HCT116 (cell line): ENCODE data around the gene FAM228B. TPM values are rescaled to one million over a fixed set of nuclear protein-coding genes. Genes with fewer than 3 reads are reported as not detected.

ENCODE experiments used
- ATAC-seq: fragments of 200-7000 bp; cut with Tn5 transposase; 2 replicates; pipeline ENCODE4 v1.9.1; 2020; ENCODE audit warnings: mild to moderate bottlenecking, moderate library complexity
- BruUV-seq: library from RNA; stranded (reverse); fragments of 400-500 nt; replicated peaks from 2 replicates; lab custom pipeline; 2021; lab: Mats Ljungman, UMichigan
- CTCF ChIA-PET: fragments of 300-600 bp; sonication (Branson Sonifier 250); formaldehyde crosslinking; loops from one replicate; lab custom pipeline; 2021; ENCODE audit warnings: antibody characterized with exemption; lab: Charles Lee
- POLR2A ChIA-PET: fragments of 300-600, 350-600 bp; sonication (Branson Sonifier 250); formaldehyde crosslinking; loops from one replicate; lab custom pipeline; 2021; ENCODE audit warnings: antibody characterized with exemption; lab: Charles Lee
- RAD21 ChIA-PET, 2 experiments: fragments of 300-600 bp; sonication (Branson Sonifier 250); formaldehyde crosslinking; loops; one replicate each; lab custom pipeline; 2023; ENCODE audit warnings: low total read pairs in 2 of 2; ENCODE audit not compliant: uncharacterized antibody in 2 of 2, unreplicated experiment in 2 of 2, low non-redundant PET in 1 of 2; lab: Charles Lee
- DNase-seq: peaks from one replicate; pipeline ENCODE4 v3.0.0-alpha.2; 2010; ENCODE audit warnings: low read depth, low spot score
- H2AFZ ChIP-seq: fragments of 200-600 bp; shearing (Covaris generic), sonication (generic); 2 replicates; pipeline ENCODE4 v1.6.1; 2017; ENCODE audit warnings: low read depth, mixed run types, mixed read lengths, antibody characterized with exemption, low read length; ENCODE audit not compliant: poor library complexity, severe bottlenecking
- H3K27ac ChIP-seq: 2 replicates; pipeline ENCODE4 v1.5.1; 2012; ENCODE audit warnings: low read depth, low read length
- H3K27me3 ChIP-seq: fragments of 200-600 bp; sonication (generic); 2 replicates; pipeline ENCODE4 v1.6.1; 2016; ENCODE audit warnings: mixed run types, low read length, mixed read lengths; ENCODE audit not compliant: insufficient read depth
- H3K36me3 ChIP-seq, 2 experiments: fragments of 200-500 bp in 1 of 2; fragments of 200-600 bp in 1 of 2; sonication (Bioruptor generic) in 1 of 2; sonication (generic) in 1 of 2; 2 replicates each; pipeline versions ENCODE4 v1.5.1 to v1.6.1; 2014 to 2016; ENCODE audit warnings: low read length in 2 of 2, inconsistent platforms in 1 of 2, mixed read lengths in 1 of 2, mixed run types in 1 of 2; ENCODE audit not compliant: insufficient read depth in 2 of 2, control insufficient read depth in 1 of 2
- H3K4me1 ChIP-seq, 2 experiments: fragments of 200-600 bp in 1 of 2; sonication (generic) in 1 of 2; 2 replicates each; pipeline versions ENCODE4 v1.5.1 to v1.6.1; 2012 to 2017; ENCODE audit warnings: low read length in 2 of 2, inconsistent platforms in 1 of 2, mild to moderate bottlenecking in 1 of 2, mixed read lengths in 1 of 2, mixed run types in 1 of 2, moderate library complexity in 1 of 2; ENCODE audit not compliant: insufficient read depth in 2 of 2, control insufficient read depth in 1 of 2
- H3K4me2 ChIP-seq: fragments of 200-600 bp; sonication (generic); 2 replicates; pipeline ENCODE4 v1.6.1; 2017; ENCODE audit warnings: mixed run types, low read length, mixed read lengths
- H3K4me3 ChIP-seq, 2 experiments: fragments of 200-600 bp in 1 of 2; sonication (generic) in 1 of 2; replicated peaks in 1 of 2; 2 replicates each; pipeline ENCODE4 v1.5.1; 2011 to 2016; ENCODE audit warnings: low read length in 2 of 2, control low read depth in 1 of 2, low read depth in 1 of 2, mild to moderate bottlenecking in 1 of 2, mixed read lengths in 1 of 2, mixed run types in 1 of 2
- H3K79me2 ChIP-seq: fragments of 200-600 bp; sonication (generic); 2 replicates; pipeline ENCODE4 v1.6.1; 2017; ENCODE audit warnings: mild to moderate bottlenecking, mixed run types, low read length, moderate library complexity, mixed read lengths; ENCODE audit not compliant: insufficient read depth
- H3K9ac ChIP-seq: fragments of 200-600 bp; sonication (generic); 2 replicates; pipeline ENCODE4 v1.6.1; 2016; ENCODE audit warnings: low read length, mixed read lengths
- H3K9me2 ChIP-seq: fragments of 200-600 bp; sonication (generic), shearing (Covaris generic); 2 replicates; pipeline ENCODE4 v1.6.1; 2017; ENCODE audit warnings: mixed run types, mild to moderate bottlenecking, moderate library complexity; ENCODE audit not compliant: insufficient read depth
- H3K9me3 ChIP-seq, 2 experiments: fragments of 200-500 bp in 1 of 2; fragments of 200-600 bp in 1 of 2; sonication (Bioruptor generic) in 1 of 2; sonication (generic) in 1 of 2; 2 replicates each; pipeline ENCODE4 v1.6.1; 2014 to 2017; ENCODE audit warnings: low read length in 2 of 2, mixed read lengths in 2 of 2, inconsistent platforms in 1 of 2, low read depth in 1 of 2, mild to moderate bottlenecking in 1 of 2, mixed run types in 1 of 2, moderate library complexity in 1 of 2; ENCODE audit not compliant: control insufficient read depth in 1 of 2, insufficient read depth in 1 of 2
- H4K20me1 ChIP-seq: fragments of 200-600 bp; sonication (generic), shearing (Covaris generic); 2 replicates; pipeline ENCODE4 v1.6.1; 2017; ENCODE audit warnings: mixed run types, mild to moderate bottlenecking, moderate library complexity; ENCODE audit not compliant: insufficient read depth
- EGR1 ChIP-seq: IDR thresholded peaks from 2 replicates; pipeline ENCODE4 v1.6.1; 2012; ENCODE audit warnings: low read depth
- EZH2 ChIP-seq: fragments of 200-600 bp; sonication (generic); IDR thresholded peaks from 2 replicates; pipeline ENCODE4 v1.6.1; 2017; ENCODE audit warnings: antibody characterized with exemption, mixed run types
- SP1 ChIP-seq: IDR thresholded peaks from 2 replicates; pipeline ENCODE4 v1.6.1; 2012; ENCODE audit warnings: low read depth
- TCF7L2 ChIP-seq: IDR thresholded peaks from 2 replicates; pipeline ENCODE4 v1.7.0; 2011; ENCODE audit warnings: borderline replicate concordance, inconsistent platforms; ENCODE audit not compliant: insufficient read depth, insufficient read length; ENCODE audit errors: extremely low read depth
- ZFX ChIP-seq: fragments of 450-650 bp; IDR thresholded peaks from 2 replicates; pipeline ENCODE4 v1.6.1; 2017
- ZNF274 ChIP-seq: fragments of 200-500 bp; sonication (Bioruptor generic); IDR thresholded peaks from 2 replicates; pipeline ENCODE4 v1.6.1; 2014; ENCODE audit warnings: mild to moderate bottlenecking, low read depth, low read length, inconsistent platforms
- intact Hi-C: fragments of 100-400 bp; cut with micrococcal nuclease; formaldehyde crosslinking; loops from 2 replicates; pipeline ENCODE4 v1.10.0; 2022
- total RNA-seq: library from RNA; stranded (reverse); gene quantifications from one replicate; pipeline ENCODE4 v1.2.1, GENCODE V29; 2021; ENCODE audit not compliant: unreplicated experiment
- TF ChIP-seq, protein P1 (sequence below): IDR thresholded peaks from 2 replicates; pipeline ENCODE4 v1.6.1; 2011; ENCODE audit warnings: mild to moderate bottlenecking, low read length, moderate library complexity; ENCODE audit not compliant: insufficient replicate concordance; ENCODE audit errors: extremely low read depth
- TF ChIP-seq, protein P2 (sequence below): IDR thresholded peaks from 2 replicates; pipeline ENCODE4 v1.6.1; 2012
- TF ChIP-seq, protein P3 (sequence below), 3 experiments: fragments of 200-600 bp in 1 of 3; sonication (generic) in 1 of 3; IDR thresholded peaks in 2 of 3; conservative IDR thresholded peaks in 1 of 3; 2 replicates each; pipeline ENCODE4 v1.5.1; 2012 to 2017; ENCODE audit warnings: low read depth in 2 of 3, low read length in 2 of 3, antibody characterized with exemption in 1 of 3, borderline replicate concordance in 1 of 3, control low read depth in 1 of 3, mild to moderate bottlenecking in 1 of 3, mixed read lengths in 1 of 3, mixed run types in 1 of 3, moderate library complexity in 1 of 3; ENCODE audit not compliant: insufficient read depth in 1 of 3

Gene FAM228B
- total RNA-seq, 1 experiment from 2014 or later, result 5.6 TPM

DNA sequence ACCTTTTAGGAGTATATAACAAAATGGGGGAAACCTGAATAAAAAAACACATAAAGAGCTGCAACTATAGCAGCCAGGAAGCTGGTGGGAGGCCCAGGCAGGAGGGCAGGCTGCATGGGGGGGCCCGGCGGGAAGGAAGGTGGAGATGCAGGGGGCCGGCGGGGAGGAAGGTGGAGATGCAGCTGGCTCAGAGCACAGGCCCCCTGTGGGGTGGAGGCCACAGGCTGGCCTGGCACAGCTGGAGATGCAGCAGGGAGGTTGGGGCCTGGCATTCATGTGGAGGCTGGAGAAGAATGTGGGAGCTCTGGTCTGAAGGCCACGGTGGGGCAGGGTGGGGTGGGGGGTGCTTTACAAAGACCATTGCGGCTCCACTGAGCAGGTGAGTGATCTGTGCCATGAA, 83.0 kb downstream of the FAM228B start:
- POLR2A ChIA-PET, result no interaction called here
- H3K9me2 ChIP-seq, result no peaks in the 10 kb centered on the region
- H3K9me3 ChIP-seq, result no peaks in the 10 kb centered on the region
- H3K27me3 ChIP-seq, result no peaks in the 10 kb centered on the region
- CTCF ChIA-PET, result no interaction called here
- no peak overlapping the region for H3K4me3 ChIP-seq
- H3K36me3 ChIP-seq, result no peaks in the 10 kb centered on the region; a peak in 1 of 4 replicates
- RAD21 ChIA-PET, result no interaction called here
- DNase-seq (no peak), ATAC-seq (no peak)
- intact Hi-C loops, result no loop called here
- H3K27ac ChIP-seq, result no peak overlapping the region
- no peak overlapping the region for H2AFZ ChIP-seq
- BruUV-seq, result no TSS peak
- no peaks in the 10 kb centered on the region for H3K79me2 ChIP-seq
- TF ChIP-seq ZNF274, result no peak
- TF ChIP-seq SP1, result no peak
- TF ChIP-seq EZH2, result no peak
- no peak for TF ChIP-seq EGR1
- TF ChIP-seq ZFX, result no peak
- TF ChIP-seq, protein P1, sequence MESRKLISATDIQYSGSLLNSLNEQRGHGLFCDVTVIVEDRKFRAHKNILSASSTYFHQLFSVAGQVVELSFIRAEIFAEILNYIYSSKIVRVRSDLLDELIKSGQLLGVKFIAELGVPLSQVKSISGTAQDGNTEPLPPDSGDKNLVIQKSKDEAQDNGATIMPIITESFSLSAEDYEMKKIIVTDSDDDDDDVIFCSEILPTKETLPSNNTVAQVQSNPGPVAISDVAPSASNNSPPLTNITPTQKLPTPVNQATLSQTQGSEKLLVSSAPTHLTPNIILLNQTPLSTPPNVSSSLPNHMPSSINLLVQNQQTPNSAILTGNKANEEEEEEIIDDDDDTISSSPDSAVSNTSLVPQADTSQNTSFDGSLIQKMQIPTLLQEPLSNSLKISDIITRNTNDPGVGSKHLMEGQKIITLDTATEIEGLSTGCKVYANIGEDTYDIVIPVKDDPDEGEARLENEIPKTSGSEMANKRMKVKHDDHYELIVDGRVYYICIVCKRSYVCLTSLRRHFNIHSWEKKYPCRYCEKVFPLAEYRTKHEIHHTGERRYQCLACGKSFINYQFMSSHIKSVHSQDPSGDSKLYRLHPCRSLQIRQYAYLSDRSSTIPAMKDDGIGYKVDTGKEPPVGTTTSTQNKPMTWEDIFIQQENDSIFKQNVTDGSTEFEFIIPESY, result no peak
- TF ChIP-seq, protein P2, sequence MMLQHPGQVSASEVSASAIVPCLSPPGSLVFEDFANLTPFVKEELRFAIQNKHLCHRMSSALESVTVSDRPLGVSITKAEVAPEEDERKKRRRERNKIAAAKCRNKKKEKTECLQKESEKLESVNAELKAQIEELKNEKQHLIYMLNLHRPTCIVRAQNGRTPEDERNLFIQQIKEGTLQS, result no peak
- TF ChIP-seq TCF7L2, result no peak
- TF ChIP-seq, protein P3, sequence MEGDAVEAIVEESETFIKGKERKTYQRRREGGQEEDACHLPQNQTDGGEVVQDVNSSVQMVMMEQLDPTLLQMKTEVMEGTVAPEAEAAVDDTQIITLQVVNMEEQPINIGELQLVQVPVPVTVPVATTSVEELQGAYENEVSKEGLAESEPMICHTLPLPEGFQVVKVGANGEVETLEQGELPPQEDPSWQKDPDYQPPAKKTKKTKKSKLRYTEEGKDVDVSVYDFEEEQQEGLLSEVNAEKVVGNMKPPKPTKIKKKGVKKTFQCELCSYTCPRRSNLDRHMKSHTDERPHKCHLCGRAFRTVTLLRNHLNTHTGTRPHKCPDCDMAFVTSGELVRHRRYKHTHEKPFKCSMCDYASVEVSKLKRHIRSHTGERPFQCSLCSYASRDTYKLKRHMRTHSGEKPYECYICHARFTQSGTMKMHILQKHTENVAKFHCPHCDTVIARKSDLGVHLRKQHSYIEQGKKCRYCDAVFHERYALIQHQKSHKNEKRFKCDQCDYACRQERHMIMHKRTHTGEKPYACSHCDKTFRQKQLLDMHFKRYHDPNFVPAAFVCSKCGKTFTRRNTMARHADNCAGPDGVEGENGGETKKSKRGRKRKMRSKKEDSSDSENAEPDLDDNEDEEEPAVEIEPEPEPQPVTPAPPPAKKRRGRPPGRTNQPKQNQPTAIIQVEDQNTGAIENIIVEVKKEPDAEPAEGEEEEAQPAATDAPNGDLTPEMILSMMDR (IDR thresholded peaks at IDR 0.05 in 2 of 3, conservative IDR thresholded peaks at IDR 0.05 in 1 of 3; ENCODE audit: borderline replicate concordance in 1 of 3, insufficient read depth in 1 of 3, low read depth in 2 of 3, low read length in 2 of 3), result no peak
- TF ChIP-seq, all 23 proteins: peak for 0
- Histone ChIP-seq H4K20me1 (no peaks in the 10 kb centered on the region), H3K4me1 (no peaks in the 10 kb centered on the region), H3K9ac (no peak overlapping the region), H3K4me2 (no peak overlapping the region)
